ENCODE results near the gene TOMM7. TPM values are rescaled to one million over a fixed set of nuclear protein-coding genes. Genes with fewer than 3 reads are reported as not detected.

Gene TOMM7
- total and polyA plus RNA-seq, 9 of the 15 experiments (the other 6 are each of a cell fraction or from before 2014, with no cell fraction given): 283 to 1,717 (median 638) TPM

- no peaks in the 10 kb centered on the region for H3K36me3 ChIP-seq (ENCODE audit: control insufficient read depth, insufficient read depth, low read length)
- ChIA-PET POLR2A (interaction anchor here (0.7 kb wide), 1 partner anchor 258 kb away, joined by 3 read pairs; no protein-coding TSS in a partner anchor), CTCF (ENCODE audit: low intra/inter-chr PET ratio) (interaction anchor here (0.8 to 2.1 kb wide), 2 partner anchors 223 to 225 kb away, joined by 3 to 13 read pairs; no protein-coding TSS in a partner anchor)
- in situ Hi-C loops (cut with MboI): no loop called here
- DNase-seq (ENCODE audit: extremely low read depth in 1 of 4, low spot score in 3 of 4) (no peak), ATAC-seq (no peak), FAIRE-seq (no peak)
- no peak overlapping the region for H3K4me3 ChIP-seq
- intact Hi-C loops (cut with micrococcal nuclease): loop anchor here (2.0 to 5.0 kb wide), 2 partner anchors 57 to 274 kb away; partner anchors contain the start of gene IL6
- H3K9me1 ChIP-seq (ENCODE audit: control insufficient read depth, insufficient read depth, low read length): no peaks in the 10 kb centered on the region
- no TSS peak for BruUV-seq (replicated peaks)
- no peaks in the 10 kb centered on the region for H3K79me2 ChIP-seq (ENCODE audit: control insufficient read depth, insufficient read depth, low read length)
- TF ChIP-seq TCFL5 (CRISPR knock-in tag; conservative IDR thresholded peaks at IDR 0.05) (no peak), E2F8 (IDR thresholded peaks at IDR 0.05; ENCODE audit: low read depth, partially characterized antibody) (no peak), ZFP30 (CRISPR knock-in tag; IDR thresholded peaks at IDR 0.05; ENCODE audit: borderline replicate concordance) (no peak), DIDO1 (tag; IDR thresholded peaks at IDR 0.05; ENCODE audit: low read depth) (no peak), TSC22D4 (tag; IDR thresholded peaks at IDR 0.05) (no peak), RHOXF2B (CRISPR knock-in tag; conservative IDR thresholded peaks at IDR 0.05) (no peak), CGGBP1 (CRISPR knock-in tag; IDR thresholded peaks at IDR 0.05) (no peak), SAFB2 (IDR thresholded peaks at IDR 0.05; ENCODE audit: borderline replicate concordance, low read depth, low read length, severe bottlenecking) (no peak), NFATC3 (IDR thresholded peaks at IDR 0.05) (no peak)
- no peak overlapping the region for H3K27ac ChIP-seq (ENCODE audit: extremely low read depth, low read depth, low read length)
- peaks cover 0 to 5% of the 10 kb centered on the region in 2 experiments; a peak in 1 of 5 replicates for H3K4me1 ChIP-seq (replicated peaks in 1 of 2; ENCODE audit: control insufficient read depth in 2 of 2, insufficient read depth in 2 of 2, low read length in 2 of 2)
- no peak overlapping the region for H3K4me2 ChIP-seq (ENCODE audit: insufficient read depth, low read length)
- no peaks in the 10 kb centered on the region for H3K27me3 ChIP-seq (ENCODE audit: control insufficient read depth in 2 of 2, insufficient read depth in 2 of 2, low read length in 2 of 2)
- no peak overlapping the region for H3K9ac ChIP-seq (ENCODE audit: insufficient read depth in 1 of 2, low read depth in 2 of 2, low read length in 2 of 2)
- no peak overlapping the region for H2AFZ ChIP-seq (ENCODE audit: low read depth, low read length)
- no peaks in the 10 kb centered on the region for H4K20me1 ChIP-seq (replicated peaks; ENCODE audit: control insufficient read depth, insufficient read depth, low read length)
- H3K9me3 ChIP-seq (replicated peaks; ENCODE audit: control insufficient read depth, insufficient read depth, low read depth, low read length): no peaks in the 10 kb centered on the region
- WGBS (ENCODE audit: insufficient coverage, low coverage, missing lambda C conversion rate): 51% methylated on average over 5 of the region's 5 CpGs
Measured at GRCh38 chr7:22783421-22783820, 39.2 kb downstream of the TOMM7 start.

Measured in K562 (cell line).